Measurements from ENCODE around the gene BRINP3.

GRCh38 chr1:190322274-190322673, 155.4 kb downstream of the BRINP3 start:
- TF ChIP-seq POLR2A (IDR thresholded peaks at IDR 0.05; ENCODE audit: low read length) = no peak
- no peak for TF ChIP-seq GATA1 (IDR thresholded peaks at IDR 0.05; ENCODE audit: low read depth, low read length)

All from erythroblast (primary cell).